Right atrium auricular region (tissue), 2 donors: Measurements from ENCODE around the gene ZNF2. TPM values are rescaled to one million over a fixed set of nuclear protein-coding genes. Genes with fewer than 3 reads are reported as not detected.

ENCODE experiments used
- DNase-seq: peaks from one replicate; pipeline ENCODE4 v3.0.0-alpha.2; 2019; ENCODE audit warnings: low spot score
- H3K27ac ChIP-seq, 2 donors: fragments of 200-600 bp; sonication (generic); 1 replicate in 1 of 2; 2 replicates in 1 of 2; pipeline ENCODE4 v1.5.1; 2016 to 2019
- H3K27me3 ChIP-seq, 2 donors: fragments of 200-600 bp; sonication (generic); one replicate each; pipeline versions ENCODE4 v1.5.1 to v1.6.0; 2017 to 2019
- H3K36me3 ChIP-seq: fragments of 200-600 bp; sonication (generic); one replicate; pipeline ENCODE4 v1.5.1; 2016
- H3K4me1 ChIP-seq, 2 donors: fragments of 200-600 bp; sonication (generic); one replicate each; pipeline versions ENCODE4 v1.5.1 to v1.6.0; 2017 to 2019
- H3K4me3 ChIP-seq, 2 donors: fragments of 200-600 bp; sonication (generic); 1 replicate in 1 of 2; 2 replicates in 1 of 2; pipeline ENCODE4 v1.5.1; 2017 to 2019; ENCODE audit warnings: mild to moderate bottlenecking in 1 of 2, moderate library complexity in 1 of 2
- H3K9me3 ChIP-seq, 2 donors: fragments of 200-600 bp; sonication (generic); one replicate each; pipeline ENCODE4 v1.5.1; 2019
- CTCF ChIP-seq, 2 donors: fragments of 200-600 bp; sonication (generic); IDR thresholded peaks; one replicate each; pipeline ENCODE4 v1.5.1; 2019; ENCODE audit warnings: antibody characterized with exemption in 2 of 2
- total RNA-seq, 2 donors: library from RNA; depleted of rRNA; stranded (reverse); fragments of >200 nt; gene quantifications; one replicate each; pipeline ENCODE4 v1.1.0, GENCODE V29; 2016

ZNF2 gene
- total RNA-seq, 2 donors from 2014 or later, result 3.5 to 3.7 TPM

DNA sequence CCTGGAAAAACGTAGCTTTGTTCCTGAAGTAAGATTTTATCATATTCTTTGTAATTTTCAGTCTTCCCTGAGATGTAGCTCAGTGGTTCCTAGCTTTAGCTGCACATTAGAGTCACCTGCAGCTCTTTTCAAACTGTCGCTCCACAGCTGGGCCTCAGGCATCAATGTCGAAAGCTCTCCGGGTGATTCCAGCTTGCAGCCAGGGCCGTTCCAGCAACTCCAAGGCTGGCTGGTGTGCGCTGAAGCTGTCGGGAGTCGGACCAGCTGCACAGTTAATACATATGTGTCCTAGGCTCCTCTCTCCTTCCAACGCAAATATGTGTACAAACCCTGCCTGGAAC lies 609 bp upstream of the ZNF2 start:
- peak overlapping the region; percentile 74 to 76 for H3K4me3 ChIP-seq
- no peak for TF ChIP-seq CTCF (IDR thresholded peaks at IDR 0.05)

DNA sequence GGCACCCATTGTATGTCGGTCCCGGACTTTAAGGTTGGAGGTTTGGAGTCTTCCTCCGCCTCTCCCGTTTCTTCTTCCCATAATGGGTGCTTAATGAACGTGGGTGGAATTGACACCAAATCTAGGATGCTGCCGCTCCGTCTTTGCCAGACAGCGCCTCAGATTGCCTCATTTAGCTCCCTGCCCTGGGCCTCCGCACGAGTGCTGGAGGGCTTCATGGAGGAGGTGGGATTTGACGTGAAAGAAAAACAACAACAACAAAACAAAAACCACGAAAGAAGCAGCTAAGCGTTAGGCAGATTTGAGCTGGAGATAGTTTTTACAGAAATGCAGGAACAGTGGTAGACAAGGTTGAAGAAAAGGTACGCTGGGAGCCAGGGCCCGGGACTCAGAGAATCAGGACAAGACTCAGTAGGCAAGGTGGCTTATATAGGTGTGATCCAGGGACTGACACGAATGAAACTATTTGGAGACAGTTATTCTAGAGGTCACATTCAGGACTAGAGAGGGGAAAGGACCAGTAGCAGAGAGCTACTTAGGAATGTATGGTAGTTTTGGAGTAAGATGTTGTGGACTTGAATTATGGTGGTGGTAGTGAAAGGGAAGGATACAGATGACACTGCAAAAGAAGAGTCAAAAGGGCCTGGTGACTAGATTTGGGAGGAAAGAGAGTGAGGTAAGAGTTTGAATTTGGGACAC lies 605 bp downstream of the ZNF2 start:
- H3K27ac ChIP-seq, result peak overlapping the region; percentile 86 to 93
- H3K9me3 ChIP-seq, result no peaks in the 10 kb centered on the region
- TF ChIP-seq CTCF (IDR thresholded peaks at IDR 0.05), result no peak
- H3K4me3 ChIP-seq, result peak overlapping the region; percentile 74 to 76
- H3K4me1 ChIP-seq, result peaks cover 0 to 26% of the 10 kb centered on the region in 2 donors
- H3K36me3 ChIP-seq, result no peaks in the 10 kb centered on the region
- no peaks in the 10 kb centered on the region for H3K27me3 ChIP-seq
- DNase-seq, result no peak

More for the DNA sequence above, 609 bp upstream of the ZNF2 start:
- Histone ChIP-seq H3K36me3 (no peaks in the 10 kb centered on the region), H3K27ac (peak overlapping the region; percentile 86 to 93), H3K9me3 (no peaks in the 10 kb centered on the region), H3K27me3 (no peaks in the 10 kb centered on the region), H3K4me1 (peaks cover 0 to 26% of the 10 kb centered on the region in 2 donors)
- DNase-seq, result no peak

DNA sequence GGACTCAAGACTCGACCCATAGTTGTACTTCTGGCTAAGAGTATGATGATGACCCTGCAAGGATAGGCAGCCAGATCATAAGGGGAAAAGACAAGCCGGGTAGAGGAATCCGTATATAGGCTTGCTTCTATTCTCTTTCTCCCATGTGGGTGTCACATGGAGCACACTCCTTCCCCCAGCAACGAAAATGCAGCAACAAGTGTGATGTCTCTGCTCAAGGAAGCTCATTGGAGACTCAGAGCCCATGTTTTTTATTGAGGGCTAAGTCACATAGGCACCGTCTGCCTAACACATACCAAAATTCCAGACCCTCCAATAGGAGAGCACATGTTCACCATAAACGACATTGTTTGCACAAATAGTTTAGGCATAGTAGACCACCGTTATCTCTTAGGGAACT lies 6.3 kb downstream of the ZNF2 start:
- no peak overlapping the region for H3K4me3 ChIP-seq
- TF ChIP-seq CTCF (IDR thresholded peaks at IDR 0.05), result no peak
- H3K4me1 ChIP-seq, result peaks cover 0 to 2% of the 10 kb centered on the region in 2 donors
- H3K27ac ChIP-seq, result no peak overlapping the region
- no peak for DNase-seq
- H3K9me3 ChIP-seq, result no peaks in the 10 kb centered on the region
- H3K27me3 ChIP-seq, result no peaks in the 10 kb centered on the region
- no peaks in the 10 kb centered on the region for H3K36me3 ChIP-seq

DNA sequence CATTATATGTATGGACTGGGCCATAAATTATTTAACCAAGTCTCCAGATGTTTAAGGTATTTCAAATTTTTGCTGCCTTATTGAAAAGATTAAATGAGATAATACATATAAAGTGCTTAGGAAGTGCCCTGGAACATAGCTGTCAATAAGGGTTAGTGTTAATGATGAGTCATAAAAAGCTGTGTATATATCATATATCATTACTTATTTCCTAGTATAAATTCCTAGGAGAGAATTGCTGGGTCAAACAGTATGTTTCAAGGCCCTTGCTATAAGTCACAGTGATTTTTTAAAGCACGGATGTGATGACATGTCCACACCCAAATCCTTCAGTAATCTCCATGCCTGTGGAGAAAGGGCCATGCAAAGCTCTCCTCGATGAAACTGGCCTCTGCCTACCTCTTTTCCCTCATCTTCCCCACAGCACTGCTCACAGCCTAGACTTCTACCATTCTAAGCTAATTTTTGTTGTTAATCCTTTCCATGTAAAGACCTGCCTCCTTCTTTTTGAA lies 8.5 kb downstream of the ZNF2 start:
- DNase-seq, result no peak
- no peaks in the 10 kb centered on the region for H3K9me3 ChIP-seq

GRCh38 chr2:95179451-95179850 lies 13.8 kb downstream of the ZNF2 start:
- peaks cover 0 to 6% of the 10 kb centered on the region in 2 donors for H3K9me3 ChIP-seq
- no peak overlapping the region for H3K4me3 ChIP-seq
- no peak for TF ChIP-seq CTCF (IDR thresholded peaks at IDR 0.05)
- H3K27me3 ChIP-seq, result no peaks in the 10 kb centered on the region
- H3K27ac ChIP-seq, result peak overlapping the region; percentile 41 to 46
- H3K4me1 ChIP-seq, result no peaks in the 10 kb centered on the region
- peaks cover 41% of the 10 kb centered on the region for H3K36me3 ChIP-seq
- no peak for DNase-seq

More for the DNA sequence above, 8.5 kb downstream of the ZNF2 start:
- no peaks in the 10 kb centered on the region for H3K4me1 ChIP-seq
- H3K27ac ChIP-seq, result no peak overlapping the region
- H3K27me3 ChIP-seq, result no peaks in the 10 kb centered on the region
- H3K4me3 ChIP-seq, result no peak overlapping the region
- no peak for TF ChIP-seq CTCF (IDR thresholded peaks at IDR 0.05)
- H3K36me3 ChIP-seq, result peaks cover 5% of the 10 kb centered on the region

- no peak overlapping the region for H3K4me3 ChIP-seq
- no peak for DNase-seq
- H3K9me3 ChIP-seq, result peaks cover 0 to 6% of the 10 kb centered on the region in 2 donors
- no peaks in the 10 kb centered on the region for H3K4me1 ChIP-seq
- no peak overlapping the region for H3K27ac ChIP-seq
- H3K27me3 ChIP-seq, result no peaks in the 10 kb centered on the region
- H3K36me3 ChIP-seq, result peaks cover 41% of the 10 kb centered on the region
- TF ChIP-seq CTCF (IDR thresholded peaks at IDR 0.05), result no peak
Observed at GRCh38 chr2:95181774-95182173, 16.2 kb downstream of the ZNF2 start.
